HG03045 (cell line): ENCODE results near the gene DDX54.
A peak's percentile ranks its signal among the peaks of the same experiment; 100 is the strongest.

Experiments
- ATAC-seq: cut with Tn5 transposase; IDR thresholded peaks from one replicate; pipeline ENCODE4 v1.9.1; 2021; ENCODE audit warnings: mild to moderate bottlenecking, moderate library complexity; ENCODE audit not compliant: unreplicated experiment

The DDX54 gene

GRCh38 chr12:113164014-113164413 lies 21.3 kb downstream of the DDX54 start:
- ATAC-seq: no peak

DNA sequence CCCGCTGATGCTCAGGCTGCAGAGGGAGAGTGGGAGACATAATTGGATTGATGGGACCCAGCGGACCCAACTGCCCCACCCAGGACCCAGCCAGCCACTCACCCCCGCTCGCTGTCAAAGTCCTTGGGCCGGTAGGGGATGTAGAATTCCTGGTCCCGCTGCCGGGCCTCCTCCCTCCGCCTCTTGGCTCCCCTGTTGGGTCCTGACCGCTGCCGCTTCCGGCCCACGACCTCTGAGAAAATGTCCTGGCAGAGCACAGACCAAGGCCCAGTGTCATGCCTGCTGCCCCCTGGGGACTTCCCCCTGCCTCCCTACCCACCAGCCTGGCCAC lies 22.3 kb downstream of the DDX54 start:
- ATAC-seq: no peak

GRCh38 chr12:113162102-113163029 lies 22.9 kb downstream of the DDX54 start:
- ATAC-seq: no peak

GRCh38 chr12:113161415-113162016 lies 23.8 kb downstream of the DDX54 start:
- ATAC-seq: no peak

- ATAC-seq: no peak
Measured at GRCh38 chr12:113159937-113160336, 25.3 kb downstream of the DDX54 start.

DNA sequence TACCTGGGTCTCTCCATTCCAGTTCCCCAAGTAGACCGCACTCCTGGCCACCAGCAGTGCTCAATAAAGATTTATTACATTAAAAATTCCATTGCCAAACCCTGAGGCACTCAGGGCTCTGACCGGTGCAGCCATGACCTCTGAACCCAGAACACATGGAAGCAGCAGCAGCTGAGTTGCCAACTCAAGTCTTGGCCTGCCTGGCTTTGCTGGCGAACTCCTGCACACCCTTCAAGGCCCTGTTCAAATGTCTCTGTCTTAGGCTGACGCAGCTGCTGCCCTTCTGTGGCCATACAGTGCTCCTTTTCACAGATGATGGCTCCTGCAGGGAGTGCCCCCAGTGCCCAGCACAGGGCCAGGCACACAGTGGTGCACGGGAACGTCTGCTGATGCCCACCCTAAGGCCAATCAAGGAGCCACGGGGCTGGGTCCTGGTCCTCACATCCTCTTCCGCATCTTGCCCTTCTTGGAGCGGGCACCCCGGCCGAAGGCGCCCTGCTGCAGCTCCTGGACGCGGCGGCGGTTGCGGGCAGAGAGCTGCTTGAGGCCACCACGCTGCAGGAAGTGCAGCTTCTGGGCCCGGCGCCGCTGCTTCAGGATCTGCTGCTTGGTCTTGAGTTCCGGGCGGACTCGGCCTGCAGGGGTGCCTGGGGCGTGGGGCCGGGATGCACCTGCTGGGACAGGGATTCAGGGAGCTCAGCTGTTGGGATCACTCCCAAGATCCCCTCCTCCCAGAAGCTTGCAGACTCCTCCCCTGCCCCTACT lies 26.7 kb downstream of the DDX54 start:
- ATAC-seq: no peak

DNA sequence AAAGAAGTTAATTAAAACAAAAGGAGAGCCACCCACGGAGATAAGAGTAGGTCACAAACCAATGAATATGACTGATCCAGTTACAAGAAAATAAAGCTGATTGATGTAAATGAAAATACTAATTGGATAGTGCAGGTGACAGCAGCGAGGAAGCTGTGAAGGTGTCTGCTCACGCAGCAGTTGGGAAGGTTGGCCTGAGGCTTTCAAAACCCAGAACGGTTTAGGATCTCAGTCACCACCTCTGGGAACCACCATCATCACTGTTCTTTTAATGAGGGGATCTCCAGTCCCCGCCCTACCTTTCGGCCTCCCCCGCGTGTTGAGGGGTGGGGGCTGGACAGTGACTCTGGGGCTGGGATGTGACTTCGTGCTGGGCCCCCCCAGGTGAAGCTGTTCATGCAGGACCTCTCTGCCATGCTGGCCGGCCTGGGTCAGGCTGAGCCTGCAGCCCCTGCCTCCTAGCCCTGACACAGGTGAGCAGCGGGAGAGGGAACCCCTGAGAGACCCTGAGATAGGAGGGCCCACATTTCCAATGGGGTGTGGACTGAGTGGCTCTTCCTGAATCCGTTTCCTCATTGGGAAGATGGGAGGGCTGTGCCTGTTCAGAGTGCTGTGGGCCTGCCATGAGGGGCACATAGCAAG lies 27.9 kb downstream of the DDX54 start:
- no peak for ATAC-seq

DNA sequence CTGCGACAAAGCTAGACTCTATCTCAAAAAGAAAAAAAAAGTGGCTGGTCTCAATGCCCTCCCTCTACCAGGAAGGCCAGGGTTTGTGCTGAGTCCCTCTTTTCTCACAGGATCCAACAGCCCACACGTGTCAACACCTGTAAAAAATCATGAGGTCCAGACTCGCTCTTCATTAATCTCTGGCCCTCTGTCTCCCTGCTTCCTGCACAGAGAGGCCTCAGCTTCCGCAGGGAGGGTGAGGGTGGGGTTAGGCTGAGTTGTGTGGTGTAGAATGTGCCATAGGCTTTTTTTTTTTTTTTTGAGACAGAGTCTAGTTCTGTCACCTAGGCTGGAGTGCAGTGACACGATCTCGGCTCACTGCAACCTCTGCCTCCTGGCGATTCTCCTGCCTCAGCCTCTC lies 29.6 kb downstream of the DDX54 start:
- no peak for ATAC-seq

DNA sequence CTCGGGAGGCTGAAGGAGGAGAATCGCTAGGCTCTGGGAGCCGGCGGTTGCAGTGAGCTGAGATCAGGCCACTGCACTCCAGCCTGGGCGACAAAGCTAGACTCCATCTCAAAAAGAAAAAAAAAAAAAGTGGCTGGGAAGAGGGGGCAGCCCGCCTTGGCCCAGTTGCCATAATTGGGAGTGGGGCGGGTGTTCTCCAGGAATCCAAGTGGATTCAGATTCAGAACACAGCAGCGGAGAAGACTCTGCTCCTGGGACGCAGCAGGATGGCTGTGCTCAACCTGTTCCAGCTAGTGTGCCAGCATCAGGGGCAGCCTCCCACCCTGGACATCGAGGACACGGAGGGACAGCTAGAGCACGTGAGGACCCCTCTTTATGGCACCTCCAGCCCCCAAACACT lies 30.2 kb downstream of the DDX54 start:
- ATAC-seq: no peak

- no peak for ATAC-seq
Measured at GRCh38 chr12:113154351-113154973, 30.8 kb downstream of the DDX54 start.

DNA sequence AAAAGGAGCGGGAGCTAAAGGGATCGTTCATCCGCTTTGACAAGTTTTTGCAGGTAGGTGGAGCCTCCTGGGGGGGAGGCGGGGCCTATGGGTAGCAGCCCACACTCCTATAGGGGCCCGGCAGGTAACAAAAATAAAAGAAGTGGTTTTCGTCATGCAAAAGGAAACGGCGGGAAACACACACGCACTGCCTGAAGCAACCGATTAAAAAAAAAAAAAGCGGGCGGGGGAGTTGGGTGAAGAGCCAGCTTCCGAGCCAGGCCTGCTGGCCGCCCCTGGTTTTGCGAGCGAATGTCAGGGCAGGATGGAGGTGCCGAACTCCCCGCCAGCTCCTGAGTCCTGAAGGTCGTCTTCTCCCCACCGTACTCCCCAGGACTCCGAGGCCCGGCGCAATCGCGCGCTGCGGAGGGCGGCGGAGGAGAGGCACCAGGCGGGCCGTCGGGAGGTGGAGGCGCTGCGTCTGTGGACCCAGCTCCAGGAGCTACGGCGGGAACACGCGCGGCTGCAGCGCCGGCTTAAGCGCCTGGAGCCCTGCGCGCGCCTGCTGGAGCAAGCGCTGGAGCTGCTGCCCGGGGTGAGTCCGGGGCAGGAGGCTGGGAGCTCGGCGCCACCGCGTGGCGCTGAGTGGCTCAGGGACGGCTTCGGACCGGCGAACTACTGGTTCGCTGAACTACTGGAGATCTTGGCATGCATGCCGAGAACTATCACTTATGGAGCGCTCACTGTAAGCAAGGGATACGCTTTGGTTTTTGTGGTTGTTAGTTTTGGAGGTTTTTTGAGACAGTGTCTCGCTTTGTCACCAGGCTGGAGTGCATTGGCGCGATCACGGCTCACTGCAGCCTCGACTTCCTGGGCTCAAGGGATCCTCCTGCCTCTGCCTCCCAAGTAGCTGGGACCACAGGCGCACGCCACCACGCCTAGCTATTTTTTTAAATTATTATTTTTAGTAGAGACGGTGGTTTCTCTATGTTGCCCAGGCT lies 32.2 kb downstream of the DDX54 start:
- ATAC-seq: peak; percentile 50

DNA sequence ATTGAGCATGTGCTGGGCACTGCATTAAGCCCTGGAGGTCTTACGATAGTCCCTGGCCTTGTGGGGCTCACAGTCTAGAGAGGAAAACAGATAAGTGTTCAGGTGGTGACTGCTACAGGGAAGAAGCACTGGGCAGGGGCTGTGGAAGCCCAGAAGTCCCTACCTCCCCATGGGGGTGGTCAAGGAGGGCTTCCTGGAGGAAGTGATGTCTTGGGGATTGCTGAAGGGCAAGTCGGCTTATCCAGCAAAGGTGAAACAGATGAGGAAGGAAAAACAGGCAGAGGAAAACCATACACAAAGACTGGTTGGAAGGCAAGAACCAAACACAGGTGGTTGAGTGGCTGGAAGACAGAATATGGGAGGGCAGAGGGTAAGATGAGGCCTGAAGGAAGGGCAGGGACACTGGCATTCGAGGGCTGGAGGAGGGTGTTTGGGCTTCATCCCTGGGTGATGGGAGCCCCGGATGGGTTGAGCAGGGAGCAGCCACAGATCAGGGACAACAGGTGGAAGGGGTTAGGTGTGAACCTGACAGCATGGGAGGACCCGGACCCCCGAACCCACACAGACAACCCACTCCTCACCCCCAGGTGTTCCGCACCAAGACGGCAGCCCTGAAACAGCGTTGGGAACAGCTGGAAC lies 33.0 kb downstream of the DDX54 start:
- no peak for ATAC-seq

- ATAC-seq: no peak
Measured at GRCh38 chr12:113151655-113152054, 33.6 kb downstream of the DDX54 start.

GRCh38 chr12:113149361-113150150 lies 35.7 kb downstream of the DDX54 start, which contains the start of gene CFAP73:
TSS of gene CFAP73 (plus strand) at chr12:113149724. CDS start at chr12:113149858, 134 bp downstream.
- no peak for ATAC-seq

GRCh38 chr12:113146999-113147398 lies 38.3 kb downstream of the DDX54 start:
- ATAC-seq: no peak

DNA sequence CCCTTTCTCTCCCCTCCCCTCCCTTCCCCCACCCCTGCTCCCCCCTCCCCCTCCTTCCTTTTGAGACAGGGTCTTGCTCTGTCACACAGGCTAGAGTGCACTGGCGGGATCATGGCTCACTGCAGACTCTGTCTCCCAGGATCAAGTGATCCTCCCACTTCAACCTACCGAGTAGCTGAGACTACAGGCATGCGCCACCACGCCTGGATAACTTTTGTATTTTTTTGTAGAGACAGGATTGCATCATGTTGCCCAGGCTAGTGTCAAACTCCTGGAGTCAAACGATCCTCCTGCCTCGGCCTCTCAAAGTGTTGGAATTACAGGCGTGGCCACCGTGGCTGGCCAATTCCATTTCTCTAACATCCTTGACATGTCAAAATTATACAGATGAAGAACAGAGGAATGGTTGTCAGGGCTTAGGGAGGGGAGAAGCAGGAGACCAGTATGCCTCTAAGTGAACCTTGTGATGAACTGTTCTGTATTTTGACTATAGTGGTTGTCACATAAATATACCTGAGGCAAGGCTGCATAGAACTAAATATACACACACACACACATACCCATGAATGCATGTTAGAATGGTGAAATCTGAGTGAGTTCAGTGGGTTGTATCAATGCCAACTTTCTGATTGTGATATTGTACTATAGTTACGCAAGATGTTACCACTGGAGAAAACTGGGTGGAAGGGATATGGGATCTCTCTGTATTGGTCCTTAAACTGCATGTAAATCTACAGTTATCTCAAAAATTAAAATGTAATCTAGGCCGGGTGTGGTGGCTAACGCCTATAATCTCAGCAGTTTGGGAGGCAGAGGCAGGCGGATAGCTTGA lies 39.3 kb downstream of the DDX54 start:
- ATAC-seq: no peak

DNA sequence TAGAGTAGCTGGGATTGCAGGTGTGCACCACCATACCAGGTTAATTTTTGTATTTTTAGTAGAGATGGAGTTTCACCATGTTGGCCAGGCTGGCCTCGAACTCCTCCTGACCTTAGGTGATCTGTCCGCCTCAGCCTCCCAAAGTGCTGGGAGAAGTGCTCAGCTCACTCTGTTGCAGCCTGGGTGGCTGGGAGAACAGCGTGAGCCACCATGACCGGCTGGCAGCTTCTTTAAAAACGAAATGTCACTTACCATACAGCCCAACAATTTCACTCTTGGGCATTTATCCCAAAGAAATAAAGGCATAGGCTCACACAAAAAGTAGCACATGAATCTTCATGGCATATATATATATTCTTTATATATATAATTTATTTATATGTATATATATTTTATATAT lies 40.5 kb downstream of the DDX54 start:
- no peak for ATAC-seq
